Amygdala (tissue), 56 donors: ENCODE data around the gene BLZF1.
"Not testable (repeated sequence)": the region's sequence is repeated elsewhere in the genome, so short reads cannot be mapped to it uniquely, and the experiment has no call there.

Experiments used
- DNase-seq, 56 donors: peaks; one replicate each; lab custom pipeline; 2025; lab: John Stamatoyannopoulos, UW

The BLZF1 gene, protein sequence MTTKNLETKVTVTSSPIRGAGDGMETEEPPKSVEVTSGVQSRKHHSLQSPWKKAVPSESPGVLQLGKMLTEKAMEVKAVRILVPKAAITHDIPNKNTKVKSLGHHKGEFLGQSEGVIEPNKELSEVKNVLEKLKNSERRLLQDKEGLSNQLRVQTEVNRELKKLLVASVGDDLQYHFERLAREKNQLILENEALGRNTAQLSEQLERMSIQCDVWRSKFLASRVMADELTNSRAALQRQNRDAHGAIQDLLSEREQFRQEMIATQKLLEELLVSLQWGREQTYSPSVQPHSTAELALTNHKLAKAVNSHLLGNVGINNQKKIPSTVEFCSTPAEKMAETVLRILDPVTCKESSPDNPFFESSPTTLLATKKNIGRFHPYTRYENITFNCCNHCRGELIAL

DNA sequence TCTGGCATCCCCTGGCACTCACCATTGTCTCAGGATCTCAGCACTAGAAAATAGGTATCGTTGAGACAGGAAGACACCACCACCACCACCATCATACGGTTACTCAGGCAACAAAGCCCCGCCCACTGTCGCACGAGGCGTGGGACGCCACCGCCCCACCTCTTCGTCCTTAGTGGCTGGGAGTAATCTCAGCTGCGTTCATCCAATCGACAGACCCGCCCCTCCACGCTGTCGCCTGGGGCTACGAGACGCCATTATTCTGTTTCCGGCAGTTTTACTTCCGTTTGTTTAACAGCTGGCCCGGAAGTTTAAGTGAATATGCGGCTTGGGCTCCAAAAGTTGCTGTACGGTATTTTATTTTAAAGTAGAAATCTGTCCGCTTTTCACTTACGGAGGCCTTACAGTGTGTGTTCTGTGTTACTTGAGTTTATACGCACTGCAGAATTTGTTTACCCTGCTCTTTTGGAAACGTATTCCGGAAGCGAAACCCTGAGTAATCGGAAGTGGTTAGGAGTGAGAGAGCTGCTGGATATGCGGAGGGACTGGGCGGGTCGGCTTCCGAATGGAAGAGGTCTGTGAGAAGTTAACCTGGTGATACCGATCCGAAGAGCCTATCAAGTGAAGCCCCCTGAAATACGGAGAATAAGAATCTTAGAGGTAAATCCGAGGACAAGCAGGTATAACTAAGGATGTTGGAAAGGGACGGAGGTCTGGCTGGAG lies at the start of gene BLZF1, which contains the start of gene NME7:
Gene BLZF1, plus strand, starts transcription at position 510 of the 720 bp plus-strand sequence. CDS start 1,328 bp downstream, outside the sequence.
Gene NME7, minus strand, starts transcription at position 112 of the 720 bp plus-strand sequence. Its CDS starts 87 bp downstream, at position 25.
- DNase-seq: peak; percentile 59 to 98 (median 92)

DNA sequence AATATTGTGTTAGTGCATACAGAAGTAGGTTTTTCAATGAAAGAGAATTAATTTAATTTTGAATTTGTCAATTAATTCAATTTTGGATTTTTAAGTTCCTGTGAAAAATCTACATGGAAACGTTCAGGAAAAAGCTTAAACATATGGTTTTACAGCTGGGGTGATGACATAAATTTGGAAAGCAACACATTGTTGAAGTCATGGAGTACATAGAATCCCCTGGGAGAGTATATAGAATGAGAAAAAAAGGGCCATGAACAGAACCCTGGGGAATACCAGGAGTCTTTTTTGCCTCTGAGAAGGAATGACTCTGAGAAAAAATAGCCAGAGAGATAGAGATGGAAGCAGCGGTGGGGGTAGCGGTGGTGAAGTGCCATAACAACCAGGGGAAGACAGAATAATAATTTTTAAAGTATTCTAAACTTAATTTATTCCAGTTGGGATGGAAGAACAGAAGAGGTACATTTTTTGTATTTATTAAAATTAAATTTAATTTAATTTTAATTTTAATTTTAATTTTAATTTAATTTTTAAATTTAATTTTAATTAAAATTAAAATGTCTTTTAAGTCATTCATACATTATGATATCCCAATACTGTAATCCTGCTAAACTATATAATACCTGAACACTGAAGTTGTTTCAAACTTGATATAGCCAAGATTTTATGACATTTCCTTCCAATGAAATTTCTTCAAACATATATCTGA lies 49.3 kb upstream of the BLZF1 start:
- DNase-seq: no peak

- DNase-seq: no peak
Observed at GRCh38 chr1:169321539-169321938, 46.5 kb upstream of the BLZF1 start.

DNA sequence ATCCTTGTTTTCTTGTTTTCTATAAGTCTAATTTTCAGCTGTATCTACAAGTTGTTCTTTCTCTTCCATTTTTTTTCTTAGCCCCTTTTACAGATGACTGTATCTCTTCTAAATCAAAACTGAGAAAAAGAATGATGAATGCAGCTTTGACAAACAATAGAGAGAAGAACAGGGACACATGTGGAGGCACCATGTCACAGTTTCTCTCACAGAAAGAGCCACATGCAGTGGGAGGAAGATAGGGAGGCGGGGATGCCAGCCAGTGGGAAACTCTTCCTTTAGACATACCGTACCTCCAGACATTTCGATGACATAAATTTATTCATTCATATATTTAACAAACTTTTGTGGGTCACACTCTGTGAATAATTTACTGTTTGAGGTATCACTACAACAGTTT lies 45.9 kb upstream of the BLZF1 start:
- DNase-seq: no peak

DNA sequence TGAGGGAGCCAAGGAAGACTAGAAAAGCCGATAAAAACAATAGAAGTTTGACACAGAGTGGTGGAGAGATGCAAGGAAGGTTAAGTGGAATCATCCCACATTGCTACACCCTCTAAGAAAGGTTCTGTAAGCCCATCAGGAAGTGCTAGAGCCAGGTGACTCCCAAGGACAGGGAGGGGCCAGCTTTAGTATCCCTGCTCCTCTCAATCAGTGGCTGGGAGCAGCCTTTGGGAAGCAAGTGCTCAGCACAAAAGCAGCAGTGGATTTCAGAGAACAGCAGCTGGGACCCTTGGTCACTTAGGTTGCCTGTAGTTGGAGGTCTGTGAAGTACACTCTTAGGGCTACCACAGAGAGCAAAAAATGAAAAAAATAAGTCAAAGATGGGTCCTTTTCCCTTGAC lies 42.9 kb upstream of the BLZF1 start:
- DNase-seq: no peak

GRCh38 chr1:169326261-169326955 lies 41.6 kb upstream of the BLZF1 start:
- DNase-seq: no peak

- no peak for DNase-seq
Observed at GRCh38 chr1:169326956-169327268, 41.1 kb upstream of the BLZF1 start.

DNA sequence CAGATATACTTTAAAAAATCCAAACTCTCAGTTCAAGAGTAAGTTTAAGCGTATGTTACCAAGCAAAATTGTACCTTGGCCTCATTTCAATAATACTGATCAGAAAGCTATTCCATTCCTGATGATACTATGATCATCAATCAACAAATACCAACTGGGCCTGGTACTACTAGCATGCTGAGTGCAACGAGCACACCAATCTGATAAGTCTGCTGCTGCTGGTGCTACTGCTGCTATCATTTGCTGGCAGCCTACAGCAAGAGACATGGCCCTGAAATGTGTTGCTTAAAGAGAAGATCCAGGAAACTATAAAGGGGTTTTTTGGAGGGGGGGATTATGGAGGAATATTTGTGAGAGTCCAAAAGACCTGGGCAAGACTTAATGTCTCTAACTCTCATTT lies 40.1 kb upstream of the BLZF1 start:
- no peak for DNase-seq

DNA sequence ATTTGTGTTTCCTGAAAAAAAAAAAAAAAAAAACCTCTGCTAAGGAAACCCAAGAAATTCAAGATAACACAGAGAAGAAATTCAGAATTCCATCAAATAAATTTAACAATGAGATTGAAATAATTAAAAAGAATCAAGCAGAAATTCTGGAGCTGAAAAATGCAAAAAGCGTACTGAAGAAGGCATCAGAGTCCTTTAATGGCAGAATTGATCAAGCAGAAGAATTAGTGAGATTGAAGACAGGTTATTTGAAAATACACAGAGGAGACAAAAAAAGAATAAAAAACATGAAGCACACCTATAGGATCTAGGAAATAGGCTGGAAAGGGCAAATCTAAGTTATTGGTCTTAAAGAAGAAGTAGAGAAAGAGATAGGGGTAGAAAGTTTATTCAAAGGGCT lies 38.6 kb upstream of the BLZF1 start:
- no peak for DNase-seq

GRCh38 chr1:169330927-169331326 lies 37.1 kb upstream of the BLZF1 start:
- DNase-seq: no peak

DNA sequence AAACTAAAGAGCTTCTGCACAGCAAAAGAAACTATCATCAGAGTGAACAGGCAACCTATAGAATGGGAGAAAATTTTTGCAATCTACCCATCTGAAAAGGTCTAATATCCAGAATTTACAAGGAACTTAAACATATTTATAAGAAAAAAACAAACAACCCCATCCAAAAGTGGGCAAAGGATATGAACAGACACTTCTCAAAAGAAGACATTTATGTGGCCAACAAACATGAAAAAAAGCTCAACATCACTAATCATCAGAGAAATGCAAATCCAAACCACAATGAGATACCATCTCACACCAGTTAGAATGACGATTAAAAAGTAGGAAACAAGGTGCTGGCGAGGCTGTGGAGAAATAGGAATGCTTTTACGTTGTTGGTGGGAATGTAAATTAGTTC lies 33.3 kb upstream of the BLZF1 start:
- not testable (repeated sequence) for DNase-seq

DNA sequence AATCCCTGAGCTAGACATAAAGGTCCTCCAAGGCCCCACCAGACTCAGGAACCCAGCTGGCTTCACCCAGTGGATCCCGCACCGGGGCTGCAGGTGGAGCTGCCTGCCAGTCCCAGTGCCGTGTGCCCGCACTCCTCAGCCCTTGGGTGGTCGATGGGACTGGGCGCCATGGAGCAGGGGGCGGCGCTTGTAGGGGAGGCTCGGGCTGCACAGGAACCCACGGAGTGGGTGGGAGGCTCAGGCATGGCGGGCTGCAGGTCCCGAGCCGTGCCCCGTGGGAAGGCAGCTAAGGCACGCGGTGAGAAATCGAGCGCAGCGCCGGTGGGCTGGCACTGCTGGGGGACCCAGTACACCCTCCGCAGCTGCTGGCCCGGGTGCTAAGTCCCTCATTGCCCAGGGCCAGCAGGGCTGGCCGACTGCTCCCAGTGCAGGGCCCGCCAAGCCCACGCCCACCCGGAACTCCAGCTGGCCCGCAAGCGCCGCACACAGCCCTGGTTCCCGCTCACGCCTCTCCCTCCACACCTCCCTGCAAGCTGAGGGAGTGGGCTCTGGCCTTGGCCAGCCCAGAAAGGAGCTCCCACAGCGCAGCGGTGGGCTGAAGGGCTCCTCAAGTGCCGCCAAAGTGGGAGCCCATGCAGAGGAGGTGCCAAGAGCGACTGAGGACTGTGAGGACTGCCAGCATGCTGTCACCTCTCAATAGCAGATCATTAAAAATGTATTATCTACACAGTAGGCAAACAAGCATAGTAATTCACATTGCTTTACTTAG lies 30.9 kb upstream of the BLZF1 start:
- not testable (repeated sequence) for DNase-seq

DNA sequence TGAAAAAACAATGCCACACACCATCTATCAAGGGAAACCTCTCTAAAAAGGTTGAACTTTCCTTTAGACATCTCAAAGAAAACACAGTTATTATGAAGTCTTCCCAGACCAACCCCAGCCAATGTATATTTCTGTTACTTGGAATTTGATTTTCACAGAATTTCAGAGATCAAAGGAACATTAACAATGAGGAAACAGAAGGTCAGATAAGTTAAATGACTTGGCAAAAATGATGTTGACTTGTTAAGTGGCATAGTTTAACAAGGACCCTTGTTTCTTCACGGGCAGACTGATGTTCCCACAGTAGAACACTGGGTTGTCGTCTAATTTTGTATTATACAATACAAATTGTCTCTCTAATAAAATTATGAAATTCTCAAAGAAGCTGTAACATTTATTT lies 29.4 kb upstream of the BLZF1 start:
- no peak for DNase-seq

DNA sequence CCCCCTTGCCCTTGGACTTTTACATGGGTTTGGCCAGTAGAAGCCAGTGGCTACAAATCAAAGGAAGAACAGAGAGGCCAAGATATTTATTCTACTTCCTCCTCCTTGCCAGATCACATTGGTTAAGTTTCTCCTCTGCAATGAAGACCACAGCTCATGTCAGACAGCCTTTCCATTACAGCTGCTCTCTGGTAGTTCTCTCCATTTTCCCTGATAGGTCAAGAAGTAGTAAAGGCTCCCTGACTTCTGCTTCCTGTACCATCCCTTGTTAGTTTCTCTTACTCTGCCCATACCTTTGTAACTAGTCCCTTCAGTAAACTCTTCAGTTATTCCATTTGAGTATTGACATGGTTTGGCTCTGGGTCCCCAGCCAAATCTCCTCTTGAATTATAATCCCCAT lies 28.2 kb upstream of the BLZF1 start:
- no peak for DNase-seq

- DNase-seq: no peak
Observed at GRCh38 chr1:169340882-169341281, 27.1 kb upstream of the BLZF1 start.

- DNase-seq: not testable (repeated sequence)
Observed at GRCh38 chr1:169342096-169342495, 25.9 kb upstream of the BLZF1 start.

DNA sequence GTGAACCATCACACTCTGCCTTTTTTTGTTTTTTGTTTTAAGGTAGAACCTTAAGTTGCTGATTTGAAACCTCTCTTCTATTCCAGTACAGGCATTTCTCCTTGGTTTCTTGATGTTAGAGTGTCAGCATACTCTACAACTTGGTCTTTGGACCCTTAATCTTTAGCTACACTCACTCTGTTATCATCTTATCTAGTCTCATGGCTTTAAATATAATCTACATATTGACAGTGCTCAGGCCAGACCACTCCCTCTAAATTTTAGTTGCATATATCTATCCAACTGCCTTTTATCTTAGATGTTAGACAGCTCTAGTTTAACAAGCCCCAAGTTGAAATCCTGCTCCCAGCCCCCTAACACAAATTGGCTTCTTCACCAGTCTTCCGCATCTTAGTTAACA lies 22.5 kb upstream of the BLZF1 start:
- no peak for DNase-seq

- no peak for DNase-seq
Observed at GRCh38 chr1:169346036-169346589, 21.9 kb upstream of the BLZF1 start.

DNA sequence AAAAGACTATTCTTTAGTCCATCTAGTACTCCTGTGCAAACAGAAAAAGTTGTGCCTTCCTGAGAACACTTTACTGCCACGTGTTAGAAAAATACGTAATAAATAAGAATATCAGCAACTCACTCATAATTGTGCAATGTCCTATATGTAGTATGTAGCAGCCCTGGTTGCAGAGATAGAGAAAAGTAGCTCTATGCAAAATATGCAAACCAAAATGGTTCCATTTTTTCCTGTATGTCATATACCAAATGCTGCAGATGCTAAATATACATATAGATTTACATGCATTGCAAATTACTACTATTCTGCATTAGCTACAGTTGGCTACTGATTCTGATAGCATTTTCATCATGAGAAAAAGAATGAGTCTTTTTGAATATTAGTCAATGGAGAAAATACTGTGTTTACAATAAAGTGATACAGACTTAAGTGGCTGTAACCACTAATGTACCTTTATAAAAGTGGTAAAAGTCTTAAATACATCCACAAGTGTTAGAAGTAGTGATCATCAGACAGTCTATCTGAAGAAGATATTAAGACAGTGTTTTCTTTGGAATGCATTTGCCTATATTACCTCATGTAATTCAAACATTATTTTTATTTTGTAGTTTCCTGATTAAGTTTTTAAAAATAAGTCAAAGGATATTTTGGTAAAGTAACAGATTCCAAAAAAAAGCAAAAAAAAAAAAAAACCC lies 20.2 kb upstream of the BLZF1 start:
- no peak for DNase-seq
